Measurements from ENCODE around the gene ETV6. TPM values are rescaled to one million over a fixed set of nuclear protein-coding genes. Genes with fewer than 3 reads are reported as not detected.

Gene ETV6
- total RNA-seq, 6 experiments from 2014 or later: 7.2 to 28.3 (median 11.0) TPM

DNA sequence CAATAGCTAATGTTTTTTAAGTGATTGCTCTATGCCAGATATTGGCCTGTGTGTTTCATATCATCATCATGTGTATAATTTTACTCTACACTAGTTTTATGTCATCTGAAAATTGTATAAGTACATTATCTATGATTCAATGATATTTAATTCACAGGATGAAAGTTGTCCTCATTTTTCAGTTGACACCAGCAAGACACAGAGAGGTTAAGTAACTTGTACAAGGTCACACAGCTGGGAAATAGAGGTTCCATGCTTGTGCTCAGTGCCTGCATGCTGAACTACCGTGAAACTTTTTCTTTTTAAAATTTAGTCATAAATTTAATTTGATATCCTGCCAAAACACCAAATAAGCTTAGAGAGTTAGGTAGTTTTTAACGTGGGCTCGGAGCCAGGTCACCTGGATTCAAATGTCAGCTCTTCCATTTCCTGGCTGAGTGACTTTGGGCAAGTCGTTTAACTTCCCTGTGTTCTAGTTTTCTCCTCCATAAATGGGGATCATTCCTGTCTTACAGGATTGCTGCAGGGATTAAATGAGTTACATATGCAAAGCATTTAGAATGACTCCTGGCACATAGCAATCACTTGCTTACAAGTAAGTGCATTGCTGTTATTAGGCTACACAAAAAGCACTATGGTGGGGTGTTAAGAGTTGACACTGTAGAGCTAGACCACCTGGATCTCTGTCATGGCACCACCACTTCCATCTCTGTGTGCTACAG lies 183.9 kb downstream of the ETV6 start:
- ATAC-seq (no peak), DNase-seq (no peak)
- Histone ChIP-seq H3K27me3 (no peaks in the 10 kb centered on the region), H3K27ac (peak overlapping the region in 1 of 3 donors; percentile 55), H3K4me3 (no peak overlapping the region), H3K9me3 (no peaks in the 10 kb centered on the region), H3K4me1 (peaks cover 4 to 72% (median 10%) of the 10 kb centered on the region in 4 donors), H3K36me3 (no peaks in the 10 kb centered on the region)
- intact Hi-C loops (cut with DNase I): no loop called here
- WGBS (ENCODE audit: insufficient coverage, low coverage, low lambda C conversion rate, missing lambda C conversion rate): 41% methylated on average over 4 of the region's 4 CpGs
- TF ChIP-seq POLR2A (IDR thresholded peaks at IDR 0.05): no peak
- TF ChIP-seq, protein P1, sequence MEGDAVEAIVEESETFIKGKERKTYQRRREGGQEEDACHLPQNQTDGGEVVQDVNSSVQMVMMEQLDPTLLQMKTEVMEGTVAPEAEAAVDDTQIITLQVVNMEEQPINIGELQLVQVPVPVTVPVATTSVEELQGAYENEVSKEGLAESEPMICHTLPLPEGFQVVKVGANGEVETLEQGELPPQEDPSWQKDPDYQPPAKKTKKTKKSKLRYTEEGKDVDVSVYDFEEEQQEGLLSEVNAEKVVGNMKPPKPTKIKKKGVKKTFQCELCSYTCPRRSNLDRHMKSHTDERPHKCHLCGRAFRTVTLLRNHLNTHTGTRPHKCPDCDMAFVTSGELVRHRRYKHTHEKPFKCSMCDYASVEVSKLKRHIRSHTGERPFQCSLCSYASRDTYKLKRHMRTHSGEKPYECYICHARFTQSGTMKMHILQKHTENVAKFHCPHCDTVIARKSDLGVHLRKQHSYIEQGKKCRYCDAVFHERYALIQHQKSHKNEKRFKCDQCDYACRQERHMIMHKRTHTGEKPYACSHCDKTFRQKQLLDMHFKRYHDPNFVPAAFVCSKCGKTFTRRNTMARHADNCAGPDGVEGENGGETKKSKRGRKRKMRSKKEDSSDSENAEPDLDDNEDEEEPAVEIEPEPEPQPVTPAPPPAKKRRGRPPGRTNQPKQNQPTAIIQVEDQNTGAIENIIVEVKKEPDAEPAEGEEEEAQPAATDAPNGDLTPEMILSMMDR (IDR thresholded peaks at IDR 0.05): no peak

DNA sequence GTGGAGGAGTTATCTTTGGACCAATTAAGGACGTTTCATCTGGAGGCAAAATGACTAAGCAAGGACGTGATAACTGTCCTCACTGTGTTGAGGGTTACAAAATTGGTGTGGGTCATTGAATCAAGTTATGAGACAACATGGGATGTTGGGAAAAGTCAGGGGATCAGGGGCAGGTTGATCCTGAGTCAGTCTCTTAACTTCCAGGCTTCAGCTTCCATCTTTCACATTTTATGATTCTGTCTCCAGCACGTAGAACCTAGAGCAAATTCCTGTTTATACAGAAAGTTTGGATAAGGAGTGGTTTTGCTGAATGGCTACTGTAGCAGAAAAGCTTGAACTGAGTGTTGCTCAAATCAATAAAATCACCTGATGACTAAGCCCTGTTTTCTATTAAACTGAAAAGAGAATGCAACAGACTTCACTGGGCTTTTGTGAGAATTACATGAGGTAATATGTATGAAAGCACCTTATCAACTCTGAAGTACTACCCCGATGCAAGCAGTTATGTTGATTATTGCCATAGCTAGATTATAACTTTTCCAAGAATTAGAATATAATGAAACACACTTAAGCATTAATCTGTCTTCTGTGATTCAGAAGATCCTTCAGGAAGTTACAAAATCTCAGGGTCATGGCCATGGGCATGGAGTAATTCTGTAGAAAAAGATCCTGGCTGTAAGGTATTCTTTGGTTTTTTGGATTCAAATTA lies 184.8 kb downstream of the ETV6 start:
- ATAC-seq (peak; percentile 6 to 47 (median 35)), DNase-seq (no peak)
- Histone ChIP-seq H3K27me3 (no peaks in the 10 kb centered on the region), H3K9me3 (no peaks in the 10 kb centered on the region), H3K27ac (peak overlapping the region in 2 of 3 donors; percentile 10 to 55), H3K4me3 (no peak overlapping the region), H3K36me3 (no peaks in the 10 kb centered on the region), H3K4me1 (peaks cover 4 to 81% (median 14%) of the 10 kb centered on the region in 4 donors)
- intact Hi-C loops (cut with DNase I): no loop called here
- WGBS (ENCODE audit: insufficient coverage, low coverage, low lambda C conversion rate, missing lambda C conversion rate): 6% methylated on average over 4 of the region's 4 CpGs
- no peak for TF ChIP-seq POLR2A (IDR thresholded peaks at IDR 0.05)
- TF ChIP-seq, protein P1 (IDR thresholded peaks at IDR 0.05): no peak

DNA sequence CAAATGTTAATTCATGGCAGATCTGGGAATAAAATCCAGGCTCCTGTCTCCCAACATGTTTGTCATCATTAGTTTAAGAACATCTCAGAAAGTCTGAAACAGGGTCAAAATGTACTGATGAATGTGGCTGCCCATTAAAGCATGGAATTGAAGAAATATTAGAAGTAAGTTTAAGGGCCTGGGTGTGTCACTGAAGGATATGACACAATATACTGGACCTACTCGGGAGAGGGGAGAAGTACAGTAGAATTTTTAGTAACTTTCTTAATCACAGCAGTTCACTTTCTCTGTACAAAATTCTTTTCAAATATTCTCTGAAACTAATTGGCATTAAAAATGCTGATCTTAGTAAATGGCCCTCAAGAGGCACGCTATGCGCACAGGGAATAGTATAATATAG lies 185.5 kb downstream of the ETV6 start:
- no peaks in the 10 kb centered on the region for H3K9me3 ChIP-seq
- TF ChIP-seq POLR2A (IDR thresholded peaks at IDR 0.05): no peak
- TF ChIP-seq, protein P1 (IDR thresholded peaks at IDR 0.05): no peak
- no peaks in the 10 kb centered on the region for H3K27me3 ChIP-seq
- H3K27ac ChIP-seq: peak overlapping the region in 1 of 3 donors; percentile 55
- DNase-seq (no peak), ATAC-seq (no peak)
- WGBS (ENCODE audit: insufficient coverage, low coverage, low lambda C conversion rate, missing lambda C conversion rate): 71% methylated on average over 3 of the region's 3 CpGs
- H3K36me3 ChIP-seq: no peaks in the 10 kb centered on the region
- H3K4me3 ChIP-seq: no peak overlapping the region
- peaks cover 4 to 83% (median 20%) of the 10 kb centered on the region in 4 donors for H3K4me1 ChIP-seq
- intact Hi-C loops (cut with DNase I): no loop called here

DNA sequence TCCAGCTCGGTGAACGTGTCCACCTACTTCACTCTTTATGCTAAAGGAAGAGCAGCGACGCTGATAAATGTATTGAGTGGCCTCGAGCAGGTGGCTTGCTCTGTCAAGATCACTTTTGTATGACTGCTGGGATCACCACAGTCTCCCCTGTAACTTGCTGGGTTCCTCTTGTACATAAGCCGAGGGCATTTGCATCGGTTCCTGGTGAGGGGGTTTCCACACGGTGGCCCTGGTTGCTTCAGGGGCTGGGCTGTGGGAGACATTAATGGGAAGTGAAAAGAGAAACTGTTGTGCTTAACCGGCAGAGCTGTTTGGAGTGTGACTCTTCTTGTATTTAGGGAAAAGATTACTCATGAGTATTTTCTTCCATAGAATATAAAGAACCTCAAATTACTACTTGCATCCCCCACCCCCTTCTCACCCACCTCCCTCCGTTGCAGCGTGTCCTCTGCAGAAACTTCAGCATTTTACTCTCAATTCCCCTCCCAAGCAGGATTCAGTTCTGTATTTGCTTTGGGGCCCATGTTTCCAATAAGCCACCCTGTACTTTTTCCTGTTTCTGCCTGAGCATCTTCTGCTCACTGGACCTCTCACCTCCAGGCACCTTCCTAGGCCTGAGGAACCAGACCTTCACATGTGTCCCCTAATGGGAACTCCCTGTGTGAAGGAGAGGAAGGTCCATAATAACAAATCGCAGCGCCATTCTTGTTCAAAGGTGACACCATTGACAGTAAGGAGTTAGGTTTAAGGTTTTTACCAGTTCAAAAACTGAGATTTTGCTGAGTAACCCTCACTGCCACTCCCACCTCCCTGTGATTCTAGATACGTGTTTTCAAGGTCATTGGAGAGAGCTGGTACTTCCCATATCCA lies 187.0 kb downstream of the ETV6 start:
- DNase-seq: no peak
- ATAC-seq: peak; percentile 1 to 39 (median 24)
- 48% methylated on average over 14 of the region's 14 CpGs for WGBS (ENCODE audit: insufficient coverage, low coverage, low lambda C conversion rate, missing lambda C conversion rate)
- H3K9me3 ChIP-seq: no peaks in the 10 kb centered on the region
- no peaks in the 10 kb centered on the region for H3K27me3 ChIP-seq
- H3K36me3 ChIP-seq: no peaks in the 10 kb centered on the region
- no peak overlapping the region for H3K4me3 ChIP-seq
- H3K4me1 ChIP-seq: peaks cover 4 to 79% (median 24%) of the 10 kb centered on the region in 4 donors
- peak overlapping the region in 1 of 3 donors; percentile 52 for H3K27ac ChIP-seq
- intact Hi-C loops (cut with DNase I): no loop called here
- TF ChIP-seq POLR2A (IDR thresholded peaks at IDR 0.05): no peak
- TF ChIP-seq, protein P1 (IDR thresholded peaks at IDR 0.05): no peak

Measured in right lobe of liver (tissue), 6 donors.